Prostate gland (tissue), 2 donors: Measurements from ENCODE around the gene SLC35F3. TPM values are rescaled to one million over a fixed set of nuclear protein-coding genes. Genes with fewer than 3 reads are reported as not detected.

Experiments used
- DNase-seq: peaks from one replicate; pipeline ENCODE4 v3.0.0-alpha.2; 2019; ENCODE audit warnings: low spot score
- H3K27ac ChIP-seq, 2 donors: fragments of 200-600 bp; sonication (generic); 2 replicates each; pipeline ENCODE4 v1.5.1; 2017 to 2019
- H3K27me3 ChIP-seq: fragments of 200-600 bp; sonication (generic); replicated peaks from 2 replicates; pipeline ENCODE4 v1.5.1; 2019; ENCODE audit not compliant: insufficient read depth
- H3K36me3 ChIP-seq, 2 donors: fragments of 200-600 bp; sonication (generic); 1 replicate in 1 of 2; 2 replicates in 1 of 2; pipeline versions ENCODE4 v1.5.1 to v1.8.1; 2017 to 2019
- H3K4me1 ChIP-seq: fragments of 200-600 bp; sonication (generic); replicated peaks from 2 replicates; pipeline ENCODE4 v1.5.1; 2019
- H3K4me3 ChIP-seq, 2 donors: fragments of 200-600 bp; sonication (generic); 2 replicates each; pipeline ENCODE4 v1.5.1; 2017 to 2019
- H3K9me3 ChIP-seq: fragments of 200-600 bp; sonication (generic); 2 replicates; pipeline ENCODE4 v1.5.1; 2017
- POLR2A ChIP-seq: fragments of 450-650 bp; IDR thresholded peaks from one replicate; pipeline ENCODE4 v1.6.1; 2016; ENCODE audit warnings: antibody characterized with exemption, mild to moderate bottlenecking
- POLR2AphosphoS5 ChIP-seq: sonication (generic); formaldehyde crosslinking; IDR thresholded peaks from one replicate; pipeline ENCODE4 v1.6.1; 2017; ENCODE audit warnings: antibody characterized with exemption
- WGBS: methylation state at CpG from one replicate; pipeline ENCODE4 v1.1.5; 2018; 5-methylcytosine and 5-hydroxymethylcytosine counted together
- intact Hi-C: fragments of 100-400 bp; cut with DNase I; formaldehyde crosslinking; loops from one replicate; pipeline ENCODE4 v1.14.2; 2022
- total RNA-seq, 2 donors: library from RNA; depleted of rRNA; stranded (reverse); fragments of >200 nt; gene quantifications; one replicate each; pipeline ENCODE4 v1.1.0, GENCODE V29; 2016
- TF ChIP-seq, protein P1 (sequence below), 4 experiments: fragments of 200-600 bp in 2 of 4; fragments of 450-650 bp in 2 of 4; sonication (generic) in 2 of 4; IDR thresholded peaks; 1 replicate in 3 of 4; 2 replicates in 1 of 4; pipeline ENCODE4 v1.5.1; 2016 to 2019; ENCODE audit warnings: antibody characterized with exemption in 4 of 4, mild to moderate bottlenecking in 2 of 4, moderate library complexity in 2 of 4

Gene SLC35F3
- total RNA-seq, 2 donors from 2014 or later: 0.34 to 0.64 TPM

DNA sequence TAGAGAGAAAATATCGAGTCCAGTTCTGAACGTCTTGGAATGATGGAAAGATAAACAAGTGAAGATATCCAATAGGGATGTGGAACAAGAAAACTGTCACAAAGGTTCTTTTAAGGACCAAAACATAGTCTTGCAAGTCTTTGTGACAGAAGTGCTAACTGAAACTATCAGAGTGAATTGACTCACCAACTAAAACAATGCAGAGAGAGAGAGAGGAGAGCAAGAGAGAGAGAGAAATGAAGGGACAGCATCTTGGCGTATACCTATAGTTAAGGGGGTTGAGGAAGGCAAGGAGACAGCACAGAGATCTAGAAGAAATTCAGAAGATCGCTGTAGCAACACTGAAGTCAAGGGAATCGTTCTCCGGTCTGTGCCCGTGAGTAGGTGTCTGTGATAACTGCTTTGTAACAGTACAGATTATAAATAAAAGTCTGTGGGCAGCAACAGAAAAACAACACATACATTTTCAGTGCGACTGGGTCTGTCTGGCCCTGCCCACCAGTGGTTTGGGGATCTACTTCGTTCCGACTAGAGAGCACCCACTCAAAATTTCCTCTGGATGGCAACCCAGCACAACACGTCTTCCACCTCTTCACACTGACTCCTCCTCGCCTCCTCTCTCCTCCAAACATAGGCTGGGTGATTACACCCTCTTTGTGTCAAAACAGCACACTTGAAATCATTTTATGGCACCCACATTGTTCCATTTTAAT, 464.0 kb downstream of the SLC35F3 start:
- DNase-seq: no peak
- no peaks in the 10 kb centered on the region for H3K9me3 ChIP-seq
- H3K36me3 ChIP-seq: no peaks in the 10 kb centered on the region
- no peak overlapping the region for H3K27ac ChIP-seq
- 74% methylated on average over 12 of the region's 12 CpGs for WGBS
- H3K4me1 ChIP-seq: peaks cover 6% of the 10 kb centered on the region
- no peak overlapping the region for H3K4me3 ChIP-seq
- no peak for TF ChIP-seq POLR2AphosphoS5
- no peak for TF ChIP-seq POLR2A
- TF ChIP-seq, protein P1, sequence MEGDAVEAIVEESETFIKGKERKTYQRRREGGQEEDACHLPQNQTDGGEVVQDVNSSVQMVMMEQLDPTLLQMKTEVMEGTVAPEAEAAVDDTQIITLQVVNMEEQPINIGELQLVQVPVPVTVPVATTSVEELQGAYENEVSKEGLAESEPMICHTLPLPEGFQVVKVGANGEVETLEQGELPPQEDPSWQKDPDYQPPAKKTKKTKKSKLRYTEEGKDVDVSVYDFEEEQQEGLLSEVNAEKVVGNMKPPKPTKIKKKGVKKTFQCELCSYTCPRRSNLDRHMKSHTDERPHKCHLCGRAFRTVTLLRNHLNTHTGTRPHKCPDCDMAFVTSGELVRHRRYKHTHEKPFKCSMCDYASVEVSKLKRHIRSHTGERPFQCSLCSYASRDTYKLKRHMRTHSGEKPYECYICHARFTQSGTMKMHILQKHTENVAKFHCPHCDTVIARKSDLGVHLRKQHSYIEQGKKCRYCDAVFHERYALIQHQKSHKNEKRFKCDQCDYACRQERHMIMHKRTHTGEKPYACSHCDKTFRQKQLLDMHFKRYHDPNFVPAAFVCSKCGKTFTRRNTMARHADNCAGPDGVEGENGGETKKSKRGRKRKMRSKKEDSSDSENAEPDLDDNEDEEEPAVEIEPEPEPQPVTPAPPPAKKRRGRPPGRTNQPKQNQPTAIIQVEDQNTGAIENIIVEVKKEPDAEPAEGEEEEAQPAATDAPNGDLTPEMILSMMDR (IDR thresholded peaks at IDR 0.05): no peak
- H3K27me3 ChIP-seq: no peaks in the 10 kb centered on the region
- intact Hi-C loops: no loop called here

DNA sequence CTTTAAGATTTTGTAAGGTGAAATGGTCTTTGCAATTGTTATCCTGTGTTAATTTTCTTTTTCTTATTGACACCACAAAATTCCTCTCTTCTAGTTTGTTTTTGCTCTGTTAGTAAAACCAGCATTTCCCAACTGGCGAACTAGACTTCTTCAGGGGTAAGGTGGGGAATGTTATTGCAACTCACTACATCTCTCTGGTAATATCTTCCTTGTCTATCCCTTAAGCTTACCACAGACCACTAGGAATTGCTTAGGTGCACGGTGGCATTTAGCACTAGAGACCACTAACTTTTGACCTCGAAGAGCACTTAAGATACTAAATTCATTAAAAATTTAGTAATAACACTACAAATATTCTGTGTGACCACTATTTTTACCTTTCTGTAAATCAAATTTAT, 464.6 kb downstream of the SLC35F3 start:
- no peaks in the 10 kb centered on the region for H3K9me3 ChIP-seq
- 80% methylated on average over 3 of the region's 3 CpGs for WGBS
- peaks cover 6% of the 10 kb centered on the region for H3K4me1 ChIP-seq
- DNase-seq: no peak
- H3K36me3 ChIP-seq: no peaks in the 10 kb centered on the region
- H3K27me3 ChIP-seq: no peaks in the 10 kb centered on the region
- no peak overlapping the region for H3K27ac ChIP-seq
- TF ChIP-seq, protein P1 (IDR thresholded peaks at IDR 0.05): no peak
- TF ChIP-seq POLR2AphosphoS5 (no peak), POLR2A (no peak)
- intact Hi-C loops: no loop called here
- no peak overlapping the region for H3K4me3 ChIP-seq

DNA sequence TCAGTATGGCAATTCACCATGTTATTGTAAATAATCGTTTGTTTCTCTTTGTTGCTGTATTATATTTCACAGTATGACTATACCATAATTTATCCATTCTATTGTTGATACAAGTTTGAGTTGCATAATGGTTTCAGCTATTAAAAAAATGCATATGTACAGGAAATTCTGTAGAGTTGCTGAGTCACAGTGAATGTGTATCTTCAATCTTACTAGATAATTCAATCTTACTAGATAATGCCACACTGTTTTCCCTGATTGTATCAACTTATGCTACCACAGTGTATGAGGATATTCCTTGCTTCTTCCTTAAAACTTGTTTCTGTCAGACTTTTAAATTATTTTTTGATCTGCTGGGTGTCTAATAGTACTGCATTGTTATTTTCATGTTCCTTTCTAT, 465.3 kb downstream of the SLC35F3 start:
- DNase-seq: no peak
- Histone ChIP-seq H3K4me3 (no peak overlapping the region), H3K27ac (no peak overlapping the region), H3K36me3 (no peaks in the 10 kb centered on the region), H3K27me3 (no peaks in the 10 kb centered on the region), H3K4me1 (peaks cover 10% of the 10 kb centered on the region), H3K9me3 (no peaks in the 10 kb centered on the region)
- TF ChIP-seq, protein P1 (IDR thresholded peaks at IDR 0.05): no peak
- no peak for TF ChIP-seq POLR2A
- no peak for TF ChIP-seq POLR2AphosphoS5
- intact Hi-C loops: no loop called here
- WGBS: 78% methylated on average over 1 of the region's 1 CpG

DNA sequence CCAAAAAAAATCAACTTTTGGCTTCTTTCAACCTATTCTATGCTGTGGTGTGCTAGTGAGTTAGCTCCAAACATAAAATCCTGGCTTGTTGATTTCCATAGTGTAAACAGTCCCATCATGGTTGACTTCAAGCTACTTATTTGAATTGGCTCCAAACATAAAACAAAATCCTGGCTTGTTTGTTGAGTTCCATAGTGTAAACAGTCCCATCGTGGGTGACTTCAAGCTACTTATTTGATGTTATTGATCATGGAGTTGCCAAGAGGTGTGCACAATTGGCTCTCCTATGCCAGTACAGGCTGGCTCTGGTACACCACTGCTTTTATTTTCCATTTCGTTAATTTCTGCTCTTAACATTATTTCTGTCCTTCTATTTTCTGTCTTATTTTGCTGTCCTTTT, 466.9 kb downstream of the SLC35F3 start:
- H3K4me1 ChIP-seq: peaks cover 10% of the 10 kb centered on the region
- no peaks in the 10 kb centered on the region for H3K36me3 ChIP-seq
- no peaks in the 10 kb centered on the region for H3K9me3 ChIP-seq
- DNase-seq: no peak
- WGBS: 45% methylated on average over 2 of the region's 2 CpGs
- peak overlapping the region in 1 of 2 donors; percentile 34 for H3K27ac ChIP-seq
- TF ChIP-seq POLR2A (no peak), POLR2AphosphoS5 (peak; percentile 52)
- H3K4me3 ChIP-seq: no peak overlapping the region
- intact Hi-C loops: no loop called here
- no peaks in the 10 kb centered on the region for H3K27me3 ChIP-seq

DNA sequence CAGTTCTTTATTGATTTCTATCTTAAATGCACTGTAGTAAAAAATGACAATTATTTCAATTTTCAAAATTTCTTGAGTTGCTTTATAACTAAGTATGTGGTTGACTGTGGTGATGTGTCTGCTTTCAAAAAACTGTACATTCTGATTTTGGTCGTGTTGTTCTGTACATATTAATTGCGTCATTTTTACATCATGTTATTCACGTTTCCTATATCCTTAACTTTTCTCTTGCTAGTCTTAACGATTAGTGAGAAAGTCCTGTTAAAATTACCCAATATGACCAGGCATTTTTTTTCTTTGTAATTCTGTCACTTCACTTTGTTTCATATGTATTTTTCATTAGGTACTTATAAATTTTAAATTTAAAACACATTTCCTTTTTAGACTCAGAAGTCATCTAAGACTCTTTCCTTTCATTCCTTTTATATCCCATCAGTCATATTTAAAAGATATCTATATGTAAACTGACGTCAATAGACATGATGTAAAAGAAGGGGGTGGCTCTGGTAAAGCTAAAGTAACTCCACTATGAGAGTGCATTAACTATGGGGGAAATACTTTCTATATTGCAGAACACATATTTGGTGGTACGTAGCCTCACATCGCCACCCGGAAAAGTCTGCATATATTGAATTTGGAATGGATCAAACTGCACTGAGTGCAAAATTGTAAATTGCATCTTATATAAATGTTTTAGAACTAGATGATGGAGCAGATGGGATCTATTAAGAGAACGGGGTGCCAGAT, 467.7 kb downstream of the SLC35F3 start:
- DNase-seq: no peak
- Histone ChIP-seq H3K27me3 (no peaks in the 10 kb centered on the region), H3K9me3 (no peaks in the 10 kb centered on the region), H3K4me1 (peaks cover 10% of the 10 kb centered on the region), H3K36me3 (no peaks in the 10 kb centered on the region), H3K27ac (peak overlapping the region; percentile 89 to 93), H3K4me3 (peak overlapping the region; percentile 76 to 84)
- TF ChIP-seq POLR2A (no peak), POLR2AphosphoS5 (no peak)
- TF ChIP-seq, protein P1 (IDR thresholded peaks at IDR 0.05): no peak
- 45% methylated on average over 9 of the region's 9 CpGs for WGBS
- intact Hi-C loops: no loop called here
